Osteocyte (in vitro differentiated cells): ENCODE results near the gene GALNT9. TPM values are rescaled to one million over a fixed set of nuclear protein-coding genes. Genes with fewer than 3 reads are reported as not detected.

Experiments used
- DNase-seq: peaks from one replicate; pipeline ENCODE4 v3.0.0; 2021; ENCODE audit warnings: mixed read lengths; ENCODE audit not compliant: unreplicated experiment; ENCODE audit errors: extremely low spot score
- H3K27ac Mint-ChIP-seq: one replicate; pipeline ENCODE4 v1.8.0; 2021; ENCODE audit warnings: mild to moderate bottlenecking, mixed read lengths; ENCODE audit not compliant: unreplicated experiment
- H3K27me3 Mint-ChIP-seq: one replicate; pipeline ENCODE4 v1.8.0; 2021; ENCODE audit warnings: mixed read lengths; ENCODE audit not compliant: unreplicated experiment
- H3K36me3 Mint-ChIP-seq: one replicate; pipeline ENCODE4 v1.8.0; 2021; ENCODE audit warnings: mixed read lengths; ENCODE audit not compliant: unreplicated experiment
- H3K4me1 Mint-ChIP-seq: one replicate; pipeline ENCODE4 v1.8.0; 2021; ENCODE audit warnings: mixed read lengths; ENCODE audit not compliant: unreplicated experiment
- H3K4me3 Mint-ChIP-seq: one replicate; pipeline ENCODE4 v1.8.0; 2021; ENCODE audit warnings: mild to moderate bottlenecking, moderate library complexity, mixed read lengths; ENCODE audit not compliant: unreplicated experiment
- H3K9me3 Mint-ChIP-seq: one replicate; pipeline ENCODE4 v1.8.0; 2021; ENCODE audit warnings: mixed read lengths; ENCODE audit not compliant: unreplicated experiment
- CTCF ChIP-seq: fragments of 200-600 bp; sonication (generic); IDR thresholded peaks from 2 replicates; pipeline ENCODE4 v1.5.0; 2021; ENCODE audit warnings: antibody characterized with exemption, mild to moderate bottlenecking, moderate library complexity
- total RNA-seq: library from RNA; stranded (reverse); gene quantifications from 2 replicates; pipeline ENCODE4 v1.2.1, GENCODE V29; 2021

Gene GALNT9
- total RNA-seq, 1 donor from 2014 or later: not detected

GRCh38 chr12:132284071-132284826 lies 45.1 kb downstream of the GALNT9 start:
- Mint-ChIP-seq H3K4me1 (no peaks in the 10 kb centered on the region), H3K36me3 (no peaks in the 10 kb centered on the region), H3K27me3 (peaks cover 4% of the 10 kb centered on the region), H3K27ac (no peak overlapping the region), H3K4me3 (no peak overlapping the region), H3K9me3 (no peaks in the 10 kb centered on the region)
- peak; percentile 36 for TF ChIP-seq CTCF
- no peak for DNase-seq

- Mint-ChIP-seq H3K36me3 (no peaks in the 10 kb centered on the region), H3K9me3 (no peaks in the 10 kb centered on the region), H3K27me3 (peaks cover 4% of the 10 kb centered on the region), H3K4me1 (no peaks in the 10 kb centered on the region), H3K27ac (no peak overlapping the region), H3K4me3 (no peak overlapping the region)
- TF ChIP-seq CTCF: no peak
- DNase-seq: no peak
Measured at GRCh38 chr12:132282950-132283771, 46.2 kb downstream of the GALNT9 start.

GRCh38 chr12:132282031-132282949 lies 47.1 kb downstream of the GALNT9 start:
- no peak overlapping the region for H3K4me3 Mint-ChIP-seq
- H3K27ac Mint-ChIP-seq: no peak overlapping the region
- no peaks in the 10 kb centered on the region for H3K36me3 Mint-ChIP-seq
- TF ChIP-seq CTCF: no peak
- H3K4me1 Mint-ChIP-seq: no peaks in the 10 kb centered on the region
- H3K9me3 Mint-ChIP-seq: no peaks in the 10 kb centered on the region
- peaks cover 4% of the 10 kb centered on the region for H3K27me3 Mint-ChIP-seq
- no peak for DNase-seq

GRCh38 chr12:132281038-132281437 lies 48.4 kb downstream of the GALNT9 start:
- no peak overlapping the region for H3K4me3 Mint-ChIP-seq
- no peaks in the 10 kb centered on the region for H3K36me3 Mint-ChIP-seq
- no peak for DNase-seq
- H3K27ac Mint-ChIP-seq: no peak overlapping the region
- peaks cover 15% of the 10 kb centered on the region for H3K27me3 Mint-ChIP-seq
- no peak for TF ChIP-seq CTCF
- H3K9me3 Mint-ChIP-seq: no peaks in the 10 kb centered on the region
- no peaks in the 10 kb centered on the region for H3K4me1 Mint-ChIP-seq
